Activated naive CD8-positive, alpha-beta T cell treated with anti-CD3 and anti-CD28 coated beads, Interleukin-2, amount 50 U/mL, for 16 hours (primary cell): ENCODE data around the gene ARAP2.

Experiments used
- DNase-seq: peaks from one replicate; pipeline ENCODE4 v3.0.0-alpha.2; 2020; ENCODE audit warnings: low read depth, low spot score

ARAP2 gene

GRCh38 chr4:36244257-36245082 is at the start of gene ARAP2:
Gene ARAP2, minus strand, starts transcription at chr4:36244514. Its CDS starts 15,028 bp downstream, at chr4:36229486.
- peak; percentile 49 for DNase-seq

GRCh38 chr4:36292556-36293188 is 48.4 kb upstream of the ARAP2 start:
- DNase-seq, result no peak

- no peak for DNase-seq
Observed at GRCh38 chr4:36290641-36291040, 46.3 kb upstream of the ARAP2 start.

- no peak for DNase-seq
Observed at GRCh38 chr4:36288731-36289426, 44.6 kb upstream of the ARAP2 start.

GRCh38 chr4:36286481-36286871 is 42.2 kb upstream of the ARAP2 start:
- no peak for DNase-seq

- DNase-seq, result peak; percentile 11
Observed at GRCh38 chr4:36285784-36286480, 41.6 kb upstream of the ARAP2 start.

GRCh38 chr4:36283912-36284465 is 39.7 kb upstream of the ARAP2 start:
- DNase-seq, result no peak

- no peak for DNase-seq
Observed at GRCh38 chr4:36282503-36283030, 38.3 kb upstream of the ARAP2 start.

GRCh38 chr4:36281384-36282106 is 37.2 kb upstream of the ARAP2 start, which contains the start of gene DTHD1:
Gene DTHD1, plus strand, starts transcription at chr4:36281616. Its CDS starts 143 bp downstream, at chr4:36281759.
- DNase-seq, result no peak

- no peak for DNase-seq
Observed at GRCh38 chr4:36280555-36280954, 36.2 kb upstream of the ARAP2 start.

GRCh38 chr4:36278789-36279188 is 34.5 kb upstream of the ARAP2 start:
- DNase-seq, result no peak

GRCh38 chr4:36277533-36277932 is 33.2 kb upstream of the ARAP2 start:
- no peak for DNase-seq

- no peak for DNase-seq
Observed at GRCh38 chr4:36274158-36274557, 29.8 kb upstream of the ARAP2 start.

GRCh38 chr4:36273276-36273675 is 29.0 kb upstream of the ARAP2 start:
- no peak for DNase-seq

GRCh38 chr4:36269533-36270173 is 25.3 kb upstream of the ARAP2 start:
- no peak for DNase-seq

- no peak for DNase-seq
Observed at GRCh38 chr4:36269101-36269500, 24.8 kb upstream of the ARAP2 start.

GRCh38 chr4:36267486-36268268 is 23.4 kb upstream of the ARAP2 start:
- DNase-seq, result no peak

GRCh38 chr4:36264207-36264826 is 20.0 kb upstream of the ARAP2 start:
- DNase-seq, result no peak

- DNase-seq, result no peak
Observed at GRCh38 chr4:36260731-36261130, 16.4 kb upstream of the ARAP2 start.
